C4-2B (cell line): Measurements from ENCODE around the gene DDAH2.

Source experiments
- H3K27ac ChIP-seq: fragments of 450-650 bp; 2 replicates; pipeline ENCODE4 v1.5.1; 2017
- CTCF ChIP-seq: fragments of 450-650 bp; conservative IDR thresholded peaks from 2 replicates; pipeline ENCODE4 v1.5.1; 2017; ENCODE audit warnings: mild to moderate bottlenecking
- ZFX ChIP-seq: fragments of 450-650 bp; IDR thresholded peaks from 2 replicates; pipeline ENCODE4 v1.6.1; 2017

Gene DDAH2

GRCh38 chr6:31722173-31722572 lies 6.9 kb downstream of the DDAH2 start:
- H3K27ac ChIP-seq, result no peak overlapping the region
- no peak for TF ChIP-seq ZFX
- no peak for TF ChIP-seq CTCF

- TF ChIP-seq ZFX, result no peak
- no peak for TF ChIP-seq CTCF
- H3K27ac ChIP-seq, result no peak within 1 kb of the TSS
Measured at GRCh38 chr6:31721351-31722020, 7.6 kb downstream of the DDAH2 start, which contains the start of gene LY6G6C. TSS of gene LY6G6C (minus strand) at chr6:31721746. CDS start at chr6:31721679, 67 bp downstream.

- H3K27ac ChIP-seq, result 0 out of 2 replicates have a peak overlapping the region, but pooled peaks have one; percentile 80
- no peak for TF ChIP-seq ZFX
- no peak for TF ChIP-seq CTCF
Measured at GRCh38 chr6:31720196-31720770, 8.8 kb downstream of the DDAH2 start.

GRCh38 chr6:31719001-31719400 lies 10.1 kb downstream of the DDAH2 start:
- peak overlapping the region; percentile 80 for H3K27ac ChIP-seq
- TF ChIP-seq ZFX, result no peak
- no peak for TF ChIP-seq CTCF

GRCh38 chr6:31718265-31718664 lies 10.8 kb downstream of the DDAH2 start:
- H3K27ac ChIP-seq, result peak overlapping the region; percentile 80
- TF ChIP-seq ZFX (no peak), CTCF (no peak)

- TF ChIP-seq ZFX (0 out of 2 replicates have a peak, but pooled peaks have one; percentile 7), CTCF (no peak; the same call in 1 of the 2 replicates)
Measured at GRCh38 chr6:31717499-31718222, 11.4 kb downstream of the DDAH2 start.

More at GRCh38 chr6:31717499-31718222, 11.4 kb downstream of the DDAH2 start:
- H3K27ac ChIP-seq, result peak overlapping the region; percentile 80
